NCI-H510A (cell line): ENCODE data around the gene ACOT8.
"Not testable (repeated sequence)": the region's sequence is repeated elsewhere in the genome, so short reads cannot be mapped to it uniquely, and the experiment has no call there.

Experiments
- DNase-seq: peaks from one replicate; lab custom pipeline; 2025; lab: John Stamatoyannopoulos, UW

The ACOT8 gene

DNA sequence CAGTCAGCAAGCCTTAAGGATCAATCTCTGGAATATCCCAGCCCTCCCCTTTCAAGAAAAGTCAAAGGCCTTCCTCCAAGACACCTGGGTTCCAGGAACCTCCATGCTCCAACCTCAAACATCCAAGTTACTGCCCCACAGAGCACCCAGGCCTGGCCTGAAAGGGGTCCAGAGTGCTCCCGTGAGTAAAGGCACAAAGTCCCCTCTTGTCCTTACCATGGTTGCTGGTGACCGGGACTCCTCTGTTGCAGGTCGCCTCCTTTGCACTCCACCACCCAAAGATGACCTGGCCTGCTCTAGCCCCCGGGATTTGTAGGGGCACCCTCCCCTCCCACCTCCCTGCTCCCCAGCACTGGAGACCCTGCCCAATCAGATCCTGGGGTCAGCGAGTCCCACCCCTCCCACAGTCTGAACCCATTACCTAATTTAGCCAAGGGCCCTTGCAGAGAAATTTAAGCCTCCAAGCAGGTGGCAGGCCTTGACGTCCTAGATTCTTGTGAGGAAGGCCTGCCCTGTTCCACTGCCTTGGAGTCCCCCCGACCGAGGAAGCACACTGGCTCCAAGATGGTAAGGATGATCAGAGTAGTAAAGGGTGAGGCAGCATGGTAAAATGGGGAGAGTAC is 30.1 kb downstream of the ACOT8 start, which contains the start of gene TNNC2:
Gene TNNC2, minus strand, starts transcription at position 283 of the 623 bp plus-strand sequence. Its CDS starts 64 bp downstream, at position 219.
- DNase-seq, result no peak

GRCh38 chr20:45826381-45827019 is 30.7 kb downstream of the ACOT8 start:
- no peak for DNase-seq

DNA sequence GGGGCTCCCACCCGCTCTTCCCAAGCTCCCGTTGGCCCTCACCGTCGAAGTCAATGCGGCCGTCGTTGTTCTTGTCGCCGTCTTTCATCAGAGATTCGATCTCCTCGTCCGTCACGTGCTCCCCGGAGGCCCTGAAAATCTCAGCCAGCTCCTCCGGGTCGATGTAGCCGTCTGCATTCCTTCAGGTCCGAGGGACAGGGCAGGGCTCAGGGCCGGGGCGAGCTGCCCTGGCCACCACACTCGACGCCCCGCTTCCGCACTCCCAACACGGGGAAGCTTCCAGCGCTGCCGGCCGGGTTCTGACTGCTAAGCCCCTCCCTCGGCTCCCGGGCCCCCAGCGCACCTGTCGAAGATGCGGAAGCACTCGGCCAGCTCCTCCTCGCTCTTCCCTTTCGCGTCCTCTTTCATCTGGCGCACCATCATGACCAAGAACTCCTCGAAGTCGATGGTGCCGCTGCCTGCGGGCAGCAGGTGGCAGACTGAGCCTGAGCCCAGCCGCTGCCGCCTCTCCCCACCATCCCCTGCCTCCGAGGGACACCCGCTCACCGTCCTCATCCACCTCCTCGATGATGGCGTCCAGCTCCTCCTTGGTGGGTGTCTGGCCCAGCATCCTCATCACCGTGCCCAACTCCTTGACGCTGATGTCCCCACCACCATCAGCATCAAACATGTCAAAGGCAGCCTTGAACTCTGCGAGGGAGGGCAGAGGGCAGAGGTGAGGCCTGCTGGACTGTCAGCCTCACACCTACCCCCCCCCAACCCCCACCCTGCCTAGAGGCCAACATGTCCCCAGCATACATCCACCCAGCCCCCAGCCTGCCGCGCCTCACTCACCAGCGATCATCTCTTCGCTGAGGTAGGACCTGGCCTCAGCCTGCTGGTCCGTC is 33.0 kb downstream of the ACOT8 start:
- DNase-seq, result peak; percentile 32

GRCh38 chr20:45822857-45823256 is 34.3 kb downstream of the ACOT8 start:
- DNase-seq, result peak; percentile 46

- DNase-seq, result no peak
Measured at GRCh38 chr20:45821947-45822346, 35.2 kb downstream of the ACOT8 start.

- DNase-seq, result no peak
Measured at GRCh38 chr20:45819466-45819865, 37.7 kb downstream of the ACOT8 start.

DNA sequence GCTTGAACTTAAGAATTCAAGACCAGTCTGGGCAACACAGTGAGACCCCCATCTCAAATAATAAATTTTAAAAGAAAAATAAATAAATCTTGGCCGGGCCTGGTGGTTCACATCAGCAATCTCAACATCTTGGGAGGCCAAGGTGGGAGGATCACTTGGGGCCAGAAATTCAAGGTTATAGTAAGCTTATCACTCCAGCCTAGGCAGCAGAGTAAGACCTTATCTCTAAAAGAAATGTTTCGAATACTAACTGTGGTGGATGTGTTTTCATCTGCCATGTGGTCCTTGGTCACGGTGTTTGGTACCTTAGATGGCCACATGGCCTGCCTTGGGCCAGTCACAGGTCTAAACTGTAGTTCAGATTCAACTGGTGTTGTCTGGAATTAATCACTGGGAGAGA is 39.0 kb downstream of the ACOT8 start:
- no peak for DNase-seq

GRCh38 chr20:45817376-45818194 is 39.6 kb downstream of the ACOT8 start:
- DNase-seq, result no peak

GRCh38 chr20:45816951-45817350 is 40.2 kb downstream of the ACOT8 start:
- DNase-seq, result no peak

- no peak for DNase-seq
Measured at GRCh38 chr20:45814314-45814713, 42.9 kb downstream of the ACOT8 start.

GRCh38 chr20:45813489-45813888 is 43.7 kb downstream of the ACOT8 start:
- no peak for DNase-seq

DNA sequence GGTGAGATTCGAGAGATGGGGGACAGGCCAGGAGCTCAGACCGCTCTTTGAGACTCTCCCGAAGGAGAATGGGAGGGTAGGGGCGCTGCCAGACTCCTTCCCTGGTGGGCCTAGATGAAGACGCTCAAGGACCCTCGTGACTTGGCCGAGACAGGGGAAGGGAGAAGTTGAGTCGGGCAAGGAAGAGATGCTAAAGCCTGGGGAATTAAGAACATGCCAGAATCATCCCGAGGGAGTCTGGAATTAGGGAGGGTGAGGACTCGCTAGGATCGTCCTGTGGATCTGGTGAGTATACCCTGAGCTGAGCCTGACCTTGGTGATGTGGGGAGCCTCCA is 44.2 kb downstream of the ACOT8 start:
- DNase-seq, result no peak

GRCh38 chr20:45812157-45813005 is 44.8 kb downstream of the ACOT8 start, which contains the start of gene UBE2C:
UBE2C (plus strand) TSS chr20:45812644; CDS start chr20:45812696, 52 bp downstream.
- peak; percentile 95 for DNase-seq

GRCh38 chr20:45810191-45810970 is 46.8 kb downstream of the ACOT8 start:
- DNase-seq, result no peak

DNA sequence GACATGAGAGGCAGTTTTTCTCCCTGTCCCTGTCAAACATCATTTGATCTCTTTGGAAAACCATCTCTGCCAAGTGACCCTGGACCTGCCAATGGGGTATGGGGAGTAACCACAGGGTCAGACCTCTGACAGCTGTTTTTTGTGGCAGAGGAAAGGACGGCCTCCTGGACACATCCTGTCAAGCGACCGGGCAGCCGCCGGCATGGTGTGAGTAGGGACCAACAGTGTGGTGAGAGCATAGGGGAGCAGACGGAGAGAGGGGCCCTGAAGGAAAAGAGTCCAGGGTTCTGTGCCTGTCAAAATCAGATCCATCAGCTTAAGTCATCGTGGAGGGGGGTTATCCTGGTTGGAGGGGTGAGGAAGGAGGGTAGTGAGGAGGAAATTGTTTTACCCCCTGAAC is 55.3 kb downstream of the ACOT8 start:
- no peak for DNase-seq

DNA sequence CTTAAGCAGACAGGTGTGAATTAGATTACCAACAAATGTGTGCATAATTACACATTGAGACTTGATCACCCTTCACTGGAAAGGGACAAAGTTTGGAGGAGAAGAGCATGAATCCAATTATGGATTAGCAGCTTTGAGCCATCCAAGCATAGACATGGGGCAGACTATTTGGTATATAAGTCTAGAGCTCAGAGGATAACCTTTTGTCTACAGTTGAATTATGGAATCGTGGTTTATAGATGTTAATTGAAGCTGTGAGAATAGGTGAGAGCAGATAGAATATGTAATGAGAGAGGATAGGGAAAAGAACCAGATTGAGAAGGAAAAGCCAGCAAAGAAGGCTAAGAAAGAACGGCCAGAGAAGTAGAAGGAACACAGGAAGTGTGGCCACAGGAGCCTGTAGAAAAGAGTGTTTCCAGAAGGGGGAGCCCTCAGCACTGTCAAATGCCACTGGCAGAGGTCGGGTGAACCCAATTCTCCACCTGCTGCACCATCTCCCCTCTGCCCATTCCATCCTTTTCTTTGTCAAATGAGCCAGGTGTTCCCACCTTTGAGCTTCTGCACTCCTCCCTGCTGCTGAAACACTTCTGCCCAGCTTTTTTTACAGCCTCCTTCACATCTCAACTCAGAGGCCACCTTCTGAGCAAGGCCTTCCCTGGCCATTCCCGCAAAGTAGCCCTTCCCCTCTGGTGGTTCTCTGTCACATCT is 58.1 kb downstream of the ACOT8 start:
- DNase-seq, result no peak

DNA sequence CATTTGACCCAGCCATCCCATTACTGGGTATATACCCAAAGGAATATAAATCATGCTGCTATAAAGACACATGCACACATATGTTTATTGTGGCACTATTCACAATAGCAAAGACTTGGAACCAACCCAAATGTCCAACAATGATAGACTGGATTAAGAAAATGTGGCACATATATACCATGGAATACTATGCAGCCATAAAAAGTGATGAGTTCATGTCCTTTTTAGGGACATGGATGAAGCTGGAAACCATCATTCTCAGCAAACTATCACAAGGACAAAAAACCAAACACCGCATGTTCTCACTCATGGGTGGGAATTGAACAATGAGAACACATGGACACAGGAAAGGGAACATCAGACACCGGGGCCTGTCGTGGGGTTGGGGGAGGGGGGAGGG is 59.2 kb downstream of the ACOT8 start:
- DNase-seq, result not testable (repeated sequence)

- not testable (repeated sequence) for DNase-seq
Measured at GRCh38 chr20:45797510-45797909, 59.7 kb downstream of the ACOT8 start.

DNA sequence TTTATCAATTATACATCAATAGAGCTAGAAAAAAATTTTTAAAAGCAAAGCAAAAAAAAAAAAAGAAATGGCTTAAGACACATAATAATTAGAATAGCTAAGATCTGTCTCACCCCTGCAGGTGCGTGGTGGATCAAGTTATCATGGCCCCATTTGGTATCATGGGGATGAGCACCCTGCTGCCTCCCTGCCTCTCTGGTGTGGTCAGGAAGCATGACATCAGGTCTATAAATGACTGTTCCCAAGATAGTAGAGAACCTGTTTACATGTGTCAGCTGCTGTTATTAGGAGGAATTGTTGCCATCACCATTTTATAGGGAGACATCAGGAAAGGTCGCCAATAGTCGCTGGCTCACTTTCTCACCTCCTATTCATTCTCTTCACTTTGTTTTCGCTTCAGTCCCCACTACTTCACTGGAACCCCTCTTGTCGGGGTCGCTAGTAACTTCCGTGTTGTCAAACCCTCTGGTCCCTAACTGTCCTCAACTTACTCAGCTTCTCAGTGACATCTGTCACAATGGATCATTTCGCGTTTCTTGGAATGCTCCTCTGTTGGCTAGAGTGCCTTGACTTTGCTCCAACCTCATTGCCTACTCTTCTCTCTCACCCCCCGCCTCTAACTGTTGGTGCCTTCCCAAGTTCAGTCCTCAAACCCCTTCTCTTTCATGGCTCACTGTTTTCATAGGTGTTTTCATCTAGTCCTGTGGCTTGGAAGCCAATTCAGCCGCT is 60.7 kb downstream of the ACOT8 start:
- no peak for DNase-seq
